GM19452 (cell line): Measurements from ENCODE around the gene FHOD1.

Experiments
- ATAC-seq: cut with Tn5 transposase; IDR thresholded peaks from one replicate; pipeline ENCODE4 v1.9.1; 2021; ENCODE audit not compliant: unreplicated experiment

The FHOD1 gene

DNA sequence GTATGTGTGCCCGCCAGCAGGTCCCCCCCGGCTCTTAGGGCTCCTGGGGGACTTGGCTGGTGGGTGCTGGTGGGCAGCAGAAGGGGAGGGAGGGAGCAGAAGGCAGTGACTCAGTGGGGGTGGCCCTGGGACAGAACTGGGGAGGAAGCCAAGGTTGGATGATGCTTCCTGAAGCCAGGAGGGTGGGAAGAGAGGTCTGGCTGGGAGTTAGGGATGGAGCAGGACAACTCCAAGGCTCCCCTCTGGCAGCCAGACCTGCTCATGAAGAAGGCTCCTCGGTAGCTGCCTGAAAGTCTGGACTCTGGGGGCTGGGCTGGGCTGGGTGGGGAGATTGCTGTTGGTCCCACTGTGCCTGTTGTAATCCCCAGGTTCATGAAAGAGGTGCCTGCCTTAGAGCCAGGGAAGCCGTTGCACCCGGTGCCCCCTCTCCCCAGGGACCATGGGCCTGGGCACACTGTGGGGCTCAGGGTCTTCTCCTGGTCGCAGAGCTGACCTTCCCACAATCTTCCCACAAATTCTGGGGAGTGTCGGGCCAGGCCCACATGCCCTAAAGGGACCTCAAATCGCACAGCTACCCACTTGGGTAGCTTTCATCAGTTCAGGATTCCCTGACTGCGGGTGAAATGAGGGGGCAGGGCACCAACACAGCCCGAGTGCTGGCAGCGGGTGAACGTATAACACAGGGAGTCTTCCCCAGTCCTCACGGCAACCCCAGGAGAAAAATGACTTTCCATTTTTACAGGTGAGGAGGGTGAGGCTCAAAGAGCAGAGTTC is 30.9 kb upstream of the FHOD1 start:
- ATAC-seq, result no peak

- ATAC-seq, result no peak
Measured at GRCh38 chr16:67277294-67277998, 30.2 kb upstream of the FHOD1 start.

DNA sequence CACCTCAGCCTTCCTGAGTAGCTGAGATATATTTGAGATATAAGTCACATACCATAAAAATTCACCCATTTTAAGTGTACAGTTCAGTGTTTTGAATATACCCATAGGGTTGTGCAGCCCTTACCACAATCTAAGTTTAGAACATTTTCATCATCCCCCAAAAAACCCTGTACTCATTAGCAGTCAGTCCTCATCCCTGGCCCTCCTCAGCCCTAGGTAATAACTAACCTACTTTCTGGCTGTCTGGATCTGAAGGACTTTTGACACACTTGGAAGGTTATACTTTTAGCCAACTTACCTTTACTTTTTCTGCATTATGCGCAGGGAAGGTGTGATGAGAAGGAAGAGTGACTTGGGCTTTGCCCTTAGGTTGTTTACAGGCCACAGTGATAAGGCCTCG is 28.0 kb upstream of the FHOD1 start:
- ATAC-seq, result no peak

DNA sequence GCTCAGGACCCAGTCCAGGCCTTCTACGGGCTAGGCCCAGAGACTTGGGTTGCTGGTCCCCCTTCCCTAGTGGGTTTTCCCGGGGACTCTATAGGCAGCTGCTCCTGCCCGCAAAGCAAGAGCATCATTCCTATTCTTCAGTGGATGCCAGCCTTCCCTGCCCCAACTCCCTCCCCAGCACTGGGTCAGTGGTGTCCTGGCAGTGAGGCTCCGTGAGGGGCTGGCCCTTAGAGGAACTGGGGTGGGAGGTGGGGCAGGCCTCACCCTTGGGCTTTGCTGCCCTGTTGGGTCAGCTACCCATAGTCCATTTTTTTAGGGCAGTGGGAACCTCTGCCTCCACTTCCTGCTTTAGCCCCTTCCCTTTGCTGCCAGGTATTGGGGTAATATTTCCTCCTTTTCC is 24.2 kb upstream of the FHOD1 start:
- no peak for ATAC-seq

GRCh38 chr16:67270931-67271338 is 23.7 kb upstream of the FHOD1 start:
- no peak for ATAC-seq

DNA sequence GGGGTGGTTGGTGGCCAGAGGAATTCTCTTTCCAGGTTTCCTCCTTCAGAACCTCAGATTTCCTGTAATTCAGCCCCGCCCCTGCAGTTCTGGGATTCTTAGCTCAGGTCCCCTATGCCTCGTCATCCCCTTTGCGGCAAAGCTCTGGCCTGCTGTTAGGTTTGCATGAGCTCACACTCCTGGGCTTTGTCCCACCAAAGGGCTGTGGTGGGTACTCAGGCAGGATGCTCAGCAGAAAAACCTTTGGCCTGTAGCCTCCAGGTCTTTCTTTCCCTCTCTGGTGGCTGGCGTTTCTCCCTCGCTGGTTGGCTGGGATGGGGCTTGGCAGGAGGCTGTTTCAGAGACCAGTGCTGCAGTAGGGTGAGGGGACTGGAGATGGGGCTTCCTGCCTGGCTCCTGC is 22.5 kb upstream of the FHOD1 start:
- no peak for ATAC-seq

DNA sequence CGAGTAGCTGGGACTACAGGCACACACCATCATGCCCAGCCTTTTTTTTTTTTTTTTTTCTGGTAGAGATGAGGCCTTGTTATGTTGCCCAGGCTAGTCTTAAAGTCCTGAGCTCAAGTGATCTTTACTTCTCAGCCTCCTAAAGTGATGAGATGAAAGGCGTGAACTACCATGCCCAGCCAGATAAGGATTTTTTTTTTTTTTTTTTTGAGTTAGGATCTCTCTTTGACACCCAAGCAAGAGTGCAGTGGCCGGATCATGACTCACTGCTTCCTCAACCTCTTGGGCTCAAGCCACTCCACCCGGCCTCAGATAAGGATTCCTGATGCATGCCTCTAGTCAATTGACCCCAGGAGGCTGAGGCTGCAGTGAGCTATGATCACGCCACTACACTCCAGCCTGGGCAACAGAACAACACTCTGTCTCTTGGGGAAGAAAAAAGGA is 20.9 kb upstream of the FHOD1 start:
- ATAC-seq, result no peak

- no peak for ATAC-seq
Measured at GRCh38 chr16:67265834-67266233, 18.6 kb upstream of the FHOD1 start.

DNA sequence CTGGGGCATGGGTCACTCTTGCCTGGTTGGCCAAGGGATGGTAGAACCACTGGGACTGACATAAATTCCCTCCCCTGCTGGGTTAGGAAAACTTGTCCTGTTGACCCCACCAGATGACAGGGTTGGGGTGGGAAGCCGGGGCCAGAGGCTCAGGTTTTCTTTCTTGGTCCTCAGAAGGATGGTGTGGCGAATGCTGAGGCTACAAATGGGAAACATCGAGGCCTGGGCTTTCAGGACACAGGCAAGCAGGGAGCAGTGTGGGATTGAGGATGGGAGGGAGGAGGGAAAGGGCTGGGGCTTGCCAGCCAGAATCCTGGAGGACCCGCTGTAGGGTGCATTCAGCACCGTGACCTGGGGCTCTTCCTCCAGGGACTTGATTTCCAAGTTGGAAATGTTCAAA is 17.6 kb upstream of the FHOD1 start:
- no peak for ATAC-seq

GRCh38 chr16:67264277-67264676 is 17.0 kb upstream of the FHOD1 start:
- ATAC-seq, result no peak

DNA sequence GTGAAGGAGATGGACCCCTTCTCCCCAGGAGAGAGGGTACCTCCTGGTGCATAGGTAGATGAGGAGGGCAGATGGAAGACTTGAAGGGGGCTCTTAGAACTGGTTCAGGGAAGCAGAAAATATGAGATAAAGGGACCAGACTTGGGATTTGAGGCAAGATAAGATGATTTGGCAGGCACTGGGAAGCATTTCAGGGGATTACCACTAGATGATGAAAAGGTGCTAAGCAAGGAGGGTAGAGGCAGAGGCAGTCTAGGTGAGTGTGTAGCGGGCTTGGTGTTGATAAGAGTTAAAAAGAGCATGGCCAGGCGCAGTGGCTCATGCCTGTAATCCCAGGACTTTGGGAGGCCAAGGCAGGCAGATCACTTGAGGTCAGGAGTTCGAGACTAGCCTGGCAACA is 15.9 kb upstream of the FHOD1 start:
- no peak for ATAC-seq

DNA sequence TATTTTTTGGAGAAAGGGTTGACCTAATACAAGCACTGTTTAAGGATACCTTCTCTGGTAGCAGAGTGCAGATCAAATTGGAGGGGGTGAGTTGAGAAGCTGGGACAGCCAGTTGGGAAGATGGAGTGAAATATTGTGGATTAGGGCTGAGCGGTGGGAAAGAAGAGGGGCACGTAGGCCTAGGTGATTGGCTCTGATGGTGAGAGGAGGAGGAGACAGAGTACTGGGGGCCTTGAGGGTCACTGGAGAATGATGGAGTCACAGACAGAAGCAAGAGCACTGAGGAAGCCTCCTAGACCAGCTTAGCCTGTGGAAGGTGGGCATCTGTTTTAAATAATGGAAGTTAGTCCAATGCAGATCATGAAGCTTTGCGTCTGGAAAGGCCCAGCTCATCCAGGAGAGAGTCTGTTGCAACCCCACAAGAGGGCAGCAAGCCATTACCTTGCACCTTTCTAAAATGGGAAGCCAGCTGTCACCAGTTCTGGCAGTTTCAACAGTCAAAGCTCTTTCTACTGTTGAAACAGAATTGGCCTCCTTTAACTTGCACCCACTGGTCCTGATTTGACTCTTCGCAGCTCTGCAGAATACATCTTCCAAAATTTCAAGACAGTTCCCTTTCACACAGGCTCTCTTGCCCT is 13.3 kb upstream of the FHOD1 start:
- ATAC-seq, result no peak

- ATAC-seq, result no peak
Measured at GRCh38 chr16:67259705-67260104, 12.4 kb upstream of the FHOD1 start.

DNA sequence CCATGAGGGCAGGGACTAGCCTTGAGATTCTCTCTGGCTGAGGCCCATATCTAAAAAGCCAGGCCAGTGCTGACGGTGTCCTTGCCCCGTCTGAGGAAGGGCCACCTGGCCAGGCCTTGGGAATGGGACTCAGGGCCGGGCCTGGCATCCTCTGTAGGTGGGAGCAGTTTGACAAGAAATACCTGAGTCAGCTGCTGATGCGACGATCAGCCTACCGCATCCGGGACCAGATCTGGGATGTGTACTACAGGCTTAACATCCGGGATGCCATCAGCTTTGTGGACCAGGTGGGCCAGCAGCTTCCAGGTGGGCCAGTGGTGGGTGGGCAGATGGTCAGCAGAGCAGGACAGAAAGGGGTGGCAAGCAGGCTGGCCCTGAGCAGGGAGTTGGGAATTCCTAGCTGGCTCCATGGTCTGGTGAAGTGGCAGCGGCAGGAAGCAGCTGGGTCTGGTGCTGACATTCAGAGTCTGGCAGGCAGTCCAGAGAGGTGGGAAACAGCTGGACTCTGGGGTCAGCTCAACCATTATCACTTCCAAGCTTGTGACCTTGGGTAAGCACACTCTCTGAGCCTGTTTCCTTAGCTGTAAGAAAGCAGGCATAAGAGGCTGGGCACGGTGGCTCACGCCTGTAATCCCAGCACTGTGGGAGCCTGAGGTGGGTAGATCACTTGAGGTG is 11.0 kb upstream of the FHOD1 start:
- no peak for ATAC-seq

DNA sequence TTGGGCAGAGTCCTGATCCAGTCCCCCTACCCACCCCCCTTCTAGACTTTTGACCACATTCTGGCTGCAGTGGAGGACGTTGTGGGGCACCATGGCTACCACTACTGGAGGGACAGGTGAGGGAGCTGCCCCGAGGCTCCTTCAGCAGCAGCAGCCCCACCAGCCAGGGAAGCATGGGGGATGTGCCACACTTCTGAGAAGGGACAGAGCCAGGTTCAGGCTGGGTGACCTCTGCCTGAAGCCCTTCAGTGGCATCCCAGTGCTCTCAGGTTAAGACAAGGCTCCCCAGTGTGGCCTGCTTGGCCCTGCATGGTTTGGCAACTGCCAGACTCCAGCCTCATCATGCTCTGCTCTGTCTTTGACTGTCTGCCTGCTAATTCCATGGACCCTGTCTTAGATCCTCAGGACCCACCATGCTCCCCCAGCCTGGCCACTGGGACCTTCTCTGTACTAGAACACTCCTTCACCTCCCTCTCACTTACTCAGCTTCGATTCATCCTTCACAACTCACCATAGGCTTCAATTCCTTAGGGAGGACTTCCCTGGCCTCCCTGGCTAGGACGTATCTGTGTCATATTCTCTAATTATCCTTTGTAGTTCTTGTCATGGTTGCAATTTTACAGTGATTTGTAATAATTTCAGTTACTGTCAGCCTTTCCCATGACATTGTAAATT is 10.3 kb upstream of the FHOD1 start:
- no peak for ATAC-seq

DNA sequence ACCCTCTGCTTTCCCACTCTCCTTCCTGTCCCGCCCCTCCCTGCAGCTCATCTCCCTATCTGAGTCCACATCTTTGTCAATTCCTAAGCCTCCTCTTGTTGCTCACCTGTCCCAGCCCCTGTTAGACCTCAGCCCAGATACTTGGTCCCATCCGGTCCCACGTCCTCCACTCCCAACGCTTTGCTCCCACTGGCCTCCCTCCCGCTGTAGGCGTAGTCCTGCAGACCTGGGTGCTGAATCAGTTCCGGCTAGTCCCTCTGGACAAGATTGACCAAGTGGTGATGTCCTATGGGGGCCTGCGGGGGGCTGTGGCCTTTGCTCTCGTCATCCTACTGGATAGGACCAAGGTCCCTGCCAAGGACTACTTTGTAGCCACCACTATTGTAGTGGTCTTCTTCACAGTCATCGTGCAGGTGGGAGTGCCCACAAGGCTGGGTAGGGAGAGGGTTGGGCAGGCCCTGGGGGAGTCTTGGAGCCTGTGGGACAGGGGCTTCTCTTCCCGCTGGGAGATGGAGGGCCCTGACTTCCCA is 9.5 kb upstream of the FHOD1 start:
- no peak for ATAC-seq

DNA sequence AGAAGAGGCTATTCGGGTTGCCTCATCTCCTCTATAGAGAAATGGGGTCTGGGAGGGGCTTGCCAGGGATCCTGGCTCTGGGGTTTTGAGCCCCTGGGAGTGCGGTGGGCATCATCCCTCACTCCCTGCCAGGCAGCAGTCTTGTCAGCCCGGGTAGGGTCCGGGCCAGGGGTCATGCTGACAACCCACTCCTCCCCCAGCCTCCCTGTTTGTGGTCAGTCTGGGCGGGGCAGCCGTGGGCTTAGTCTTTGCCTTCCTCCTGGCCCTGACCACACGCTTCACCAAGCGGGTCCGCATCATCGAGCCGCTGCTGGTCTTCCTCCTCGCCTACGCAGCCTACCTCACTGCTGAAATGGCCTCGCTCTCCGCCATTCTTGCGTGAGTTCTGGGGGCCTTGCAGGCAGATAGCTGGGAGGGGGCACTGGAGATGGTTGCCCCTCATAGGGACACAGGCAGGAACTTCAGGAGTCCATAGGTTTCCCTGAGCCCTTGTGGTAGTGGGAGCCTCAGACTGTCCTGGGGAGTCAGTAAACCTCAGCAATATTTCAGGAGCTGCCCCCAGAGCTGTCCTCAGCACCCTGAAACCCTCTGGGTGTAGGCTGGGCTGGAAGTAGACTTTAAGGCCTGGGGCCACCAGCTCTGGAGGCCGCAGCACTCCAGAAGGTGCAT is 8.4 kb upstream of the FHOD1 start:
- ATAC-seq, result no peak

DNA sequence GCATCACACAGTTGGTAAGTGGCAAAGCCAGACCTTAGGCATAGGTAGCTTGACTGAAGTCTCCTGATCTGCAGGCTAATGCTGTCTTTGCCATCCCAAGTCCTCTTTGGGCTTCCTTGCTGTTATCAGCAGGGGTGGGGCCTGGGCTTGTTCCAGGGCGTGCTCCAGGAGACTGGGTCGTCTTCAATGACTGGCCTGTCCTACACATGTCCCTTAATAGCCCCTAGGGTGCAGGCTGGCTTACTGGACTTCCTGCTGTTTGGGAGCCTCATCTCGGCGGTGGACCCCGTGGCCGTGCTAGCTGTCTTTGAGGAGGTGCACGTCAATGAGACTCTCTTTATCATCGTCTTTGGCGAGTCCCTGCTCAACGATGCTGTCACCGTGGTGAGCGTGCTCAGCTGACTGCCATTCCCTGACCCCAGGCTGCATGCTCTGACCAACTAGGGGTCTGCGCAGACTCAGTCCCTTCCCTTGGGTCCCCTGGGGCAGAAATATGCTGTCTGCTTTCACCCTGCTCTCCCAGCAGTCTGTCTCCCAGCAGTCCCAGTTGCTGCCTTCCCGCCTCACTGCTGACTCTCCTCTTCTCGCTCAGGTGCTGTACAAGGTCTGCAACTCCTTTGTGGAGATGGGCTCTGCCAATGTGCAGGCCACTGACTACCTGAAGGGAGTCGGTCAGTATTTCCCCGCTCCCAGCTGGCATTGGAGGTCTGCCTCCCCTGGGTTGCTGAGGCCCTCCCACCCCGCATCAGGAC is 7.7 kb upstream of the FHOD1 start:
- ATAC-seq, result no peak
